ENCODE data around the gene PPP1R9B. TPM values are rescaled to one million over a fixed set of nuclear protein-coding genes. Genes with fewer than 3 reads are reported as not detected.

PPP1R9B gene
- total RNA-seq, 3 donors from 2014 or later (not counting 1 experiment from before 2014, with no cell fraction given) = 124 to 162 (median 135) TPM

- TF ChIP-seq, protein P1, sequence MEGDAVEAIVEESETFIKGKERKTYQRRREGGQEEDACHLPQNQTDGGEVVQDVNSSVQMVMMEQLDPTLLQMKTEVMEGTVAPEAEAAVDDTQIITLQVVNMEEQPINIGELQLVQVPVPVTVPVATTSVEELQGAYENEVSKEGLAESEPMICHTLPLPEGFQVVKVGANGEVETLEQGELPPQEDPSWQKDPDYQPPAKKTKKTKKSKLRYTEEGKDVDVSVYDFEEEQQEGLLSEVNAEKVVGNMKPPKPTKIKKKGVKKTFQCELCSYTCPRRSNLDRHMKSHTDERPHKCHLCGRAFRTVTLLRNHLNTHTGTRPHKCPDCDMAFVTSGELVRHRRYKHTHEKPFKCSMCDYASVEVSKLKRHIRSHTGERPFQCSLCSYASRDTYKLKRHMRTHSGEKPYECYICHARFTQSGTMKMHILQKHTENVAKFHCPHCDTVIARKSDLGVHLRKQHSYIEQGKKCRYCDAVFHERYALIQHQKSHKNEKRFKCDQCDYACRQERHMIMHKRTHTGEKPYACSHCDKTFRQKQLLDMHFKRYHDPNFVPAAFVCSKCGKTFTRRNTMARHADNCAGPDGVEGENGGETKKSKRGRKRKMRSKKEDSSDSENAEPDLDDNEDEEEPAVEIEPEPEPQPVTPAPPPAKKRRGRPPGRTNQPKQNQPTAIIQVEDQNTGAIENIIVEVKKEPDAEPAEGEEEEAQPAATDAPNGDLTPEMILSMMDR (IDR thresholded peaks at IDR 0.05) = no peak
Observed at GRCh38 chr17:50188531-50188920, 38.0 kb upstream of the PPP1R9B start.

GRCh38 chr17:50187751-50188530 is 37.5 kb upstream of the PPP1R9B start:
- Mint-ChIP-seq H3K4me3 (no peak overlapping the region), H3K9me3 (no peaks in the 10 kb centered on the region), H3K27ac (no peak overlapping the region), H3K27me3 (ENCODE audit: low read depth in 2 of 2) (no peaks in the 10 kb centered on the region), H3K36me3 (no peaks in the 10 kb centered on the region), H3K4me1 (peaks cover 9 to 13% of the 10 kb centered on the region in 2 donors)
- H3K9me3 ChIP-seq (ENCODE audit: control insufficient read depth, insufficient read depth, low read length) = no peaks in the 10 kb centered on the region
- WGBS (ENCODE audit: insufficient coverage) = 96% methylated on average over 15 of the region's 17 CpGs
- TF ChIP-seq, protein P1 (IDR thresholded peaks at IDR 0.05) = no peak
- DNase-seq = no peak
- H3K36me3 ChIP-seq (ENCODE audit: control insufficient read depth, insufficient read depth, low read length) = peaks cover 25% of the 10 kb centered on the region
- H3K27me3 ChIP-seq (ENCODE audit: control insufficient read depth, insufficient read depth, low read length) = no peaks in the 10 kb centered on the region
- H3K27ac ChIP-seq (ENCODE audit: low read length) = no peak overlapping the region
- peaks cover 31% of the 10 kb centered on the region for H3K4me1 ChIP-seq (ENCODE audit: control insufficient read depth, insufficient read depth, low read length)
- intact Hi-C loops (cut with micrococcal nuclease) = no loop called here
- ATAC-seq = no peak
- H3K4me3 ChIP-seq (ENCODE audit: low read length) = no peak overlapping the region

More at GRCh38 chr17:50188531-50188920, 38.0 kb upstream of the PPP1R9B start:
- 86% methylated on average over 13 of the region's 13 CpGs for WGBS (ENCODE audit: insufficient coverage)
- no peaks in the 10 kb centered on the region for H3K27me3 Mint-ChIP-seq (ENCODE audit: low read depth in 2 of 2)
- H3K36me3 ChIP-seq (ENCODE audit: control insufficient read depth, insufficient read depth, low read length) = peaks cover 25% of the 10 kb centered on the region
- peaks cover 25% of the 10 kb centered on the region for H3K4me1 ChIP-seq (ENCODE audit: control insufficient read depth, insufficient read depth, low read length)
- DNase-seq (no peak), ATAC-seq (no peak)
- intact Hi-C loops (cut with micrococcal nuclease) = no loop called here
- H3K36me3 Mint-ChIP-seq = no peaks in the 10 kb centered on the region
- no peaks in the 10 kb centered on the region for H3K9me3 ChIP-seq (ENCODE audit: control insufficient read depth, insufficient read depth, low read length)
- H3K27ac ChIP-seq (ENCODE audit: low read length) = no peak overlapping the region
- H3K4me1 Mint-ChIP-seq = peaks cover 7 to 8% of the 10 kb centered on the region in 2 donors
- H3K27ac Mint-ChIP-seq = no peak overlapping the region
- H3K27me3 ChIP-seq (ENCODE audit: control insufficient read depth, insufficient read depth, low read length) = no peaks in the 10 kb centered on the region
- H3K4me3 Mint-ChIP-seq = no peak overlapping the region
- no peak overlapping the region for H3K4me3 ChIP-seq (ENCODE audit: low read length)
- no peaks in the 10 kb centered on the region for H3K9me3 Mint-ChIP-seq

DNA sequence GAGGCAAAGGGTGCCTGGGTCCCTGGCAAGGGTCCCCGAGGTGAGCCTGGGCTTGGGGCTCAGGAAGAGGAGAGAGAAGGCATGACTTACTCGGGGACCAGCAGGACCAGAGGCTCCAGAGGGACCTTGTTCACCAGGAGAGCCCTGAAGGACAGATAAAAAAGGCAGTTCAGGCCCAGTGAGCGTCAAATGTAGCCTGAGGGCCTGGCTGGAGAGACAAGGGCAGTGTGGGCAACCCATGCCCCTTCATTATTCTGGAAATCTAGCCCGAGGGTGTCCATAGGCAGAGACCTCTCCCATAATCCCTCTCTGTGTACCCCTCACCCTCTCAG is 36.9 kb upstream of the PPP1R9B start:
- Mint-ChIP-seq H3K4me3 (no peak overlapping the region), H3K36me3 (no peaks in the 10 kb centered on the region), H3K9me3 (no peaks in the 10 kb centered on the region), H3K4me1 (peaks cover 9 to 16% of the 10 kb centered on the region in 2 donors), H3K27me3 (ENCODE audit: low read depth in 2 of 2) (no peaks in the 10 kb centered on the region), H3K27ac (no peak overlapping the region)
- WGBS (ENCODE audit: insufficient coverage) = 91% methylated on average over 4 of the region's 4 CpGs
- Histone ChIP-seq H3K36me3 (ENCODE audit: control insufficient read depth, insufficient read depth, low read length) (peaks cover 25% of the 10 kb centered on the region), H3K9me3 (ENCODE audit: control insufficient read depth, insufficient read depth, low read length) (no peaks in the 10 kb centered on the region), H3K4me1 (ENCODE audit: control insufficient read depth, insufficient read depth, low read length) (peaks cover 32% of the 10 kb centered on the region), H3K27me3 (ENCODE audit: control insufficient read depth, insufficient read depth, low read length) (no peaks in the 10 kb centered on the region), H3K27ac (ENCODE audit: low read length) (no peak overlapping the region), H3K4me3 (ENCODE audit: low read length) (no peak overlapping the region)
- intact Hi-C loops (cut with micrococcal nuclease) = no loop called here
- ATAC-seq (no peak), DNase-seq (no peak)
- TF ChIP-seq, protein P1 (IDR thresholded peaks at IDR 0.05) = no peak
